ENCODE results near the gene WDTC1. TPM values are rescaled to one million over a fixed set of nuclear protein-coding genes. Genes with fewer than 3 reads are reported as not detected.

WDTC1 gene
- total RNA-seq, 1 experiment from 2014 or later: 26.6 TPM

DNA sequence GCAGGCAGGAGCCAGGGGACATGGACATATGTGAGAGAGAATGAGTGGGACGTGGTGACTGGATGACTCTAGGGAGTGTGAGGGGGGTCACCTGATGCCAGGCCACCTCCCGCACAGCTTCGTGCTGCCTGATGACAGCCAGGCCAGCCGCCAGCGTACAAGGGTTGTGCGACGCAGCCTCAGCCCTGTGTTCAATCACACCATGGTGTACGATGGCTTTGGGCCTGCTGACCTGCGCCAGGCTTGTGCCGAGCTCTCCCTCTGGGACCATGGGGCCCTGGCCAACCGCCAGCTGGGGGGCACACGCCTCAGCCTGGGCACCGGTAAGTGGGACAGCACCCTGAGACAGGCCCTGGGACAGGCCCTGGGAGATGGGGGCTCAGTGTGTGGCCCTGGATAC lies 118.7 kb downstream of the WDTC1 start:
- RAD21 ChIA-PET (ENCODE audit: low non-redundant PET in 1 of 2, low total read pairs in 2 of 2, uncharacterized antibody in 2 of 2, unreplicated experiment in 2 of 2): no interaction called here
- DNase-seq (ENCODE audit: low read depth, low spot score) (no peak), ATAC-seq (no peak)
- Histone ChIP-seq H4K20me1 (ENCODE audit: insufficient read depth) (no peaks in the 10 kb centered on the region), H3K4me1 (ENCODE audit: control insufficient read depth in 1 of 2, insufficient read depth in 2 of 2, low read length in 2 of 2) (peaks cover 17 to 26% of the 10 kb centered on the region in 2 experiments), H3K9me3 (ENCODE audit: control insufficient read depth in 1 of 2, insufficient read depth in 1 of 2, low read depth in 1 of 2, low read length in 2 of 2) (no peaks in the 10 kb centered on the region), H3K27me3 (ENCODE audit: insufficient read depth, low read length) (no peaks in the 10 kb centered on the region), H3K4me2 (ENCODE audit: low read length) (no peak overlapping the region), H3K9me2 (ENCODE audit: insufficient read depth) (no peaks in the 10 kb centered on the region), H3K27ac (ENCODE audit: low read depth, low read length) (no peak overlapping the region), H3K4me3 (replicated peaks in 1 of 2; ENCODE audit: low read depth in 1 of 2, low read length in 2 of 2) (no peak overlapping the region), H3K79me2 (ENCODE audit: insufficient read depth, low read length) (no peaks in the 10 kb centered on the region), H3K9ac (ENCODE audit: low read length) (no peak overlapping the region), H3K36me3 (ENCODE audit: control insufficient read depth in 1 of 2, insufficient read depth in 2 of 2, low read length in 2 of 2) (peaks cover 0 to 7% of the 10 kb centered on the region in 2 experiments; a peak in 1 of 4 replicates), H2AFZ (ENCODE audit: low read depth, low read length, poor library complexity, severe bottlenecking) (no peak overlapping the region)
- CTCF ChIA-PET: interaction anchor here (1.2 kb wide), 1 partner anchor 9 kb away, joined by 3 read pairs; no protein-coding TSS in a partner anchor
- TF ChIP-seq JUND (IDR thresholded peaks at IDR 0.05): no peak
- TF ChIP-seq EZH2phosphoT487 (IDR thresholded peaks at IDR 0.05; ENCODE audit: borderline replicate concordance): no peak
- no peak for TF ChIP-seq REST (IDR thresholded peaks at IDR 0.05; ENCODE audit: low read depth)
- no peak for TF ChIP-seq MAX (IDR thresholded peaks at IDR 0.05)
- TF ChIP-seq FOSL1 (IDR thresholded peaks at IDR 0.05; ENCODE audit: low read depth): no peak
- TF ChIP-seq RAD21 (IDR thresholded peaks at IDR 0.05; ENCODE audit: low read depth): no peak
- no peak for TF ChIP-seq EZH2 (IDR thresholded peaks at IDR 0.05)
- no peak for TF ChIP-seq CEBPB (IDR thresholded peaks at IDR 0.05; ENCODE audit: low read depth)
- TF ChIP-seq YY1 (IDR thresholded peaks at IDR 0.05; ENCODE audit: extremely low read depth, insufficient replicate concordance, low read depth, low read length): no peak
- no peak for TF ChIP-seq TCF7L2 (IDR thresholded peaks at IDR 0.05; ENCODE audit: borderline replicate concordance, extremely low read depth, insufficient read depth, insufficient read length)
- TF ChIP-seq EGR1 (IDR thresholded peaks at IDR 0.05; ENCODE audit: low read depth): no peak
- intact Hi-C loops (cut with micrococcal nuclease): no loop called here
- POLR2A ChIA-PET: interaction anchor here (1.9 to 2.4 kb wide), 2 partner anchors 11 to 13 kb away, joined by 10 to 14 read pairs; partner anchors contain the start of genes MAP3K6 and SYTL1
- no TSS peak for BruUV-seq (replicated peaks)

Measured in HCT116 (cell line).